ENCODE measurements around the gene SLC16A8. TPM values are rescaled to one million over a fixed set of nuclear protein-coding genes. Genes with fewer than 3 reads are reported as not detected.
"Not testable (repeated sequence)": the region's sequence is repeated elsewhere in the genome, so short reads cannot be mapped to it uniquely, and the experiment has no call there.

SLC16A8 gene
- polyA plus RNA-seq, 1 experiment: not detected

DNA sequence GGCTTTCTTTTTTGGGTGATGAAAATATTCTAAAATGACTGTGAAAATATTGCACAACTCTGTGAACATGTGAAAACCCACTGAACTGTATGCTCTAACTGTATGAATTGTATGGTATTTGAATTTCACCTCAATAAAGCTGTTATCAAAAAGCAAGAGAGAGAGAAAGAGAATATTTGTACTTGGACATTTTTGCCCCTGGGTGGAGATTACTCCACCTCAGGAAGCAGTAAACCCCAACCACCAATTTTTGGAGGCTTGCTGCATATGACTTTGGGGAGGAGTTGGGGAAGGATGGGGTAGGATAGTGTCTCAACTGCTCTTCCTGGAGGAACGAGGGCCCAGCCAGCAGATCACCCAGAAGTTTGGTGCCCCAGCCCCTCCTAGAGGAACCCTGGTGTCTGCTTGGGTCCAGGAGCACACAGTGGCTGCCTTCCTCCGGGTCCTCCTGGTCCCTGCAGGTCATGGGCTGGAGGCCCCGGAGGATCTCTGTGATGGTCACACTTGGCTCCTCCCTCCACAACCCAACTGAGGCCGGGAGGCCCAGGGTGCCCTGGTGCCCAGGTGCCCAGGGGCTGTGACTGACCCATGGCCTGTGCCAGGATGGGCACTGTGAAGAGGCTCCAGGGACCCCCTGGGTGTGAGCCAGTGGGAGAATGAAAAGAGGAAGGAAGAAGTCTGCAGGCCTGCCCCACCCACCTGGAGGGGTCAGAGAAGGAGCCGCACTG, 42.1 kb downstream of the SLC16A8 start:
- DNase-seq (ENCODE audit: low read depth, low spot score): no peak
- no peak overlapping the region for H3K4me3 ChIP-seq (ENCODE audit: low read depth, low read length)
- ChIA-PET POLR2A (interaction anchor here (0.6 kb wide), 1 partner anchor 137 kb away, joined by 3 read pairs; no protein-coding TSS in a partner anchor), CTCF (interaction anchor here (2.3 kb wide), 1 partner anchor 10 kb away, joined by 8 read pairs; no protein-coding TSS in a partner anchor)
- H3K9me3 ChIP-seq (ENCODE audit: control insufficient read depth, insufficient read depth, low read length): peaks cover 3% of the 10 kb centered on the region; the same call in 1 of the 2 replicates
- H3K27me3 ChIP-seq (ENCODE audit: control insufficient read depth, insufficient read depth, low read length): peaks cover 2% of the 10 kb centered on the region
- TF ChIP-seq, protein P1, sequence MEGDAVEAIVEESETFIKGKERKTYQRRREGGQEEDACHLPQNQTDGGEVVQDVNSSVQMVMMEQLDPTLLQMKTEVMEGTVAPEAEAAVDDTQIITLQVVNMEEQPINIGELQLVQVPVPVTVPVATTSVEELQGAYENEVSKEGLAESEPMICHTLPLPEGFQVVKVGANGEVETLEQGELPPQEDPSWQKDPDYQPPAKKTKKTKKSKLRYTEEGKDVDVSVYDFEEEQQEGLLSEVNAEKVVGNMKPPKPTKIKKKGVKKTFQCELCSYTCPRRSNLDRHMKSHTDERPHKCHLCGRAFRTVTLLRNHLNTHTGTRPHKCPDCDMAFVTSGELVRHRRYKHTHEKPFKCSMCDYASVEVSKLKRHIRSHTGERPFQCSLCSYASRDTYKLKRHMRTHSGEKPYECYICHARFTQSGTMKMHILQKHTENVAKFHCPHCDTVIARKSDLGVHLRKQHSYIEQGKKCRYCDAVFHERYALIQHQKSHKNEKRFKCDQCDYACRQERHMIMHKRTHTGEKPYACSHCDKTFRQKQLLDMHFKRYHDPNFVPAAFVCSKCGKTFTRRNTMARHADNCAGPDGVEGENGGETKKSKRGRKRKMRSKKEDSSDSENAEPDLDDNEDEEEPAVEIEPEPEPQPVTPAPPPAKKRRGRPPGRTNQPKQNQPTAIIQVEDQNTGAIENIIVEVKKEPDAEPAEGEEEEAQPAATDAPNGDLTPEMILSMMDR (IDR thresholded peaks at IDR 0.05; ENCODE audit: low read depth, low read length): no peak
- H3K27ac ChIP-seq (ENCODE audit: low read depth, low read length): no peak overlapping the region

- CTCF ChIA-PET: interaction anchor here (2.3 kb wide), 1 partner anchor 11 kb away, joined by 8 read pairs; no protein-coding TSS in a partner anchor
- Histone ChIP-seq H3K27me3 (ENCODE audit: control insufficient read depth, insufficient read depth, low read length) (no peaks in the 10 kb centered on the region), H3K4me3 (ENCODE audit: low read depth, low read length) (no peak overlapping the region), H3K27ac (ENCODE audit: low read depth, low read length) (no peak overlapping the region), H3K9me3 (ENCODE audit: control insufficient read depth, insufficient read depth, low read length) (peaks cover 3% of the 10 kb centered on the region; the same call in 1 of the 2 replicates)
- TF ChIP-seq, protein P1 (IDR thresholded peaks at IDR 0.05; ENCODE audit: low read depth, low read length): no peak
- DNase-seq (ENCODE audit: low read depth, low spot score): no peak
- POLR2A ChIA-PET: no interaction called here
Observed at GRCh38 chr22:38040953-38041759, 42.8 kb downstream of the SLC16A8 start.

GRCh38 chr22:38038890-38039812, 44.8 kb downstream of the SLC16A8 start:
- H3K4me3 ChIP-seq (ENCODE audit: low read depth, low read length): no peak overlapping the region
- no peak for DNase-seq (ENCODE audit: low read depth, low spot score)
- CTCF ChIA-PET: no interaction called here
- H3K27me3 ChIP-seq (ENCODE audit: control insufficient read depth, insufficient read depth, low read length): no peaks in the 10 kb centered on the region
- TF ChIP-seq, protein P1 (IDR thresholded peaks at IDR 0.05; ENCODE audit: low read depth, low read length): no peak
- H3K27ac ChIP-seq (ENCODE audit: low read depth, low read length): no peak overlapping the region
- POLR2A ChIA-PET: no interaction called here
- H3K9me3 ChIP-seq (ENCODE audit: control insufficient read depth, insufficient read depth, low read length): peaks cover 3% of the 10 kb centered on the region; the same call in 1 of the 2 replicates

DNA sequence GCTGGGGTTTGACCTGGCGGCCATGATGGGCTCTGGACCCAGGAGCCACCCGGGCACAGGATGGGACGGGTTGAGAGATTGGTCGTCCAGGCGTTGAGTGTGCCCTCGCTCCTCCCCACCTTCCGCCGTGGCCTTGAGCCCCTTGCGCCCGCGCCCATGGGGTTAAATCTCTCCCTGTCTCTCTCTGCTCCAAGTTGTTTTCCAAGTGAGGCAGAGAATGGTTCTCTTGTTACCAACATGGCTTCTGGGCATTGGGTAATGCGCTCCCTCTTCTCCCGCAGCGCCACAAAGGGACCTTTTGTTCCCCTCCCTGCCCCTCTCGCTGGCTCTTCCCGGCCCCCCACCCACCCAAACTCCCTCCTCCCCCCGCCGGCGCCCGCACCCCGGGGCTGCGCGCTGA, 45.6 kb downstream of the SLC16A8 start:
- TF ChIP-seq, protein P1 (IDR thresholded peaks at IDR 0.05; ENCODE audit: low read depth, low read length): no peak
- CTCF ChIA-PET: interaction anchor here (1.6 kb wide), 1 partner anchor 14 kb away, joined by 9 read pairs; no protein-coding TSS in a partner anchor
- no peaks in the 10 kb centered on the region for H3K27me3 ChIP-seq (ENCODE audit: control insufficient read depth, insufficient read depth, low read length)
- POLR2A ChIA-PET: no interaction called here
- no peak overlapping the region for H3K27ac ChIP-seq (ENCODE audit: low read depth, low read length)
- no peak for DNase-seq (ENCODE audit: low read depth, low spot score)
- H3K4me3 ChIP-seq (ENCODE audit: low read depth, low read length): no peak overlapping the region
- H3K9me3 ChIP-seq (ENCODE audit: control insufficient read depth, insufficient read depth, low read length): peaks cover 3% of the 10 kb centered on the region; the same call in 1 of the 2 replicates

GRCh38 chr22:38037367-38038150, 46.4 kb downstream of the SLC16A8 start:
- H3K4me3 ChIP-seq (ENCODE audit: low read depth, low read length); H3K27ac ChIP-seq (ENCODE audit: low read depth, low read length); POLR2A ChIA-PET; H3K9me3 ChIP-seq (ENCODE audit: control insufficient read depth, insufficient read depth, low read length); DNase-seq (ENCODE audit: low read depth, low spot score); H3K27me3 ChIP-seq (ENCODE audit: control insufficient read depth, insufficient read depth, low read length): not testable (repeated sequence)
- CTCF ChIA-PET: interaction anchor here (1.6 kb wide), 1 partner anchor 15 kb away, joined by 9 read pairs; no protein-coding TSS in a partner anchor

Measured in AG04450 (cell line).